CD4-positive, alpha-beta T cell (primary cell): Measurements from ENCODE around the gene RNF220. TPM values are rescaled to one million over a fixed set of nuclear protein-coding genes. Genes with fewer than 3 reads are reported as not detected.

Experiments used
- ATAC-seq: fragments of 200-7000 bp; cut with Tn5 transposase; one replicate; pipeline ENCODE4 v1.10.0; 2022; ENCODE audit warnings: mild to moderate bottlenecking; ENCODE audit not compliant: poor library complexity
- CTCF ChIA-PET: fragments of 350-600 bp; sonication (Branson Sonifier 250); formaldehyde crosslinking; loops from one replicate; lab custom pipeline; 2021; ENCODE audit warnings: antibody characterized with exemption, inconsistent platforms; lab: Charles Lee
- POLR2A ChIA-PET: fragments of 350-600 bp; sonication (Branson Sonifier 250); formaldehyde crosslinking; loops from one replicate; lab custom pipeline; 2021; ENCODE audit warnings: antibody characterized with exemption, inconsistent platforms; lab: Charles Lee
- DNase-seq, 14 experiments: peaks; one replicate each; pipeline ENCODE4 v3.0.0-alpha.2; 2013 to 2020; ENCODE audit warnings: mixed read lengths in 2 of 14
- H3K27ac ChIP-seq, 2 donors: one replicate each; pipeline versions ENCODE4 v1.5.1 to v1.7.0; 2013; ENCODE audit warnings: low read length in 2 of 2, low read depth in 1 of 2, mild to moderate bottlenecking in 1 of 2
- H3K27me3 ChIP-seq, 2 experiments: 1 replicate in 1 of 2; 2 replicates in 1 of 2; pipeline versions ENCODE4 v1.6.1 to v1.7.0; 2013; ENCODE audit warnings: low read length in 2 of 2, control low read depth in 1 of 2, mild to moderate bottlenecking in 1 of 2, moderate library complexity in 1 of 2; ENCODE audit not compliant: insufficient read depth in 2 of 2, control insufficient read depth in 1 of 2
- H3K36me3 ChIP-seq: one replicate; pipeline ENCODE4 v1.6.1; 2013; ENCODE audit warnings: low read length, control low read depth; ENCODE audit not compliant: insufficient read depth
- H3K4me1 ChIP-seq: one replicate; pipeline ENCODE4 v1.6.1; 2013; ENCODE audit warnings: low read length, control low read depth; ENCODE audit not compliant: insufficient read depth
- H3K4me3 ChIP-seq: one replicate; pipeline ENCODE4 v1.5.1; 2013; ENCODE audit warnings: mild to moderate bottlenecking, low read length, moderate library complexity
- H3K9me3 ChIP-seq, 2 experiments: 1 replicate in 1 of 2; 2 replicates in 1 of 2; pipeline versions ENCODE4 v1.6.1 to v1.7.0; 2013; ENCODE audit warnings: low read length in 2 of 2, mild to moderate bottlenecking in 2 of 2, control low read depth in 1 of 2, moderate library complexity in 1 of 2; ENCODE audit not compliant: control insufficient read depth in 1 of 2, insufficient read depth in 1 of 2
- H3K27ac Mint-ChIP-seq: one replicate; pipeline ENCODE4 v1.8.0; 2020; ENCODE audit warnings: mixed read lengths
- H3K27me3 Mint-ChIP-seq: one replicate; pipeline ENCODE4 v1.8.0; 2021; ENCODE audit warnings: mixed read lengths
- H3K36me3 Mint-ChIP-seq: one replicate; pipeline ENCODE4 v1.8.0; 2021; ENCODE audit warnings: low read depth, mixed read lengths
- H3K4me1 Mint-ChIP-seq: one replicate; pipeline ENCODE4 v1.8.0; 2021; ENCODE audit warnings: low read depth, mixed read lengths
- H3K4me3 Mint-ChIP-seq: one replicate; pipeline ENCODE4 v1.8.0; 2020; ENCODE audit warnings: mild to moderate bottlenecking, mixed read lengths
- H3K9me3 Mint-ChIP-seq: one replicate; pipeline ENCODE4 v1.8.0; 2020; ENCODE audit warnings: mixed read lengths
- CTCF ChIP-seq: fragments of 200-600 bp; IDR thresholded peaks from one replicate; pipeline ENCODE4 v1.8.0; 2022; ENCODE audit warnings: antibody characterized with exemption, mild to moderate bottlenecking
- intact Hi-C, 2 experiments: fragments of 100-400 bp; cut with DNase I in 1 of 2; cut with micrococcal nuclease in 1 of 2; formaldehyde crosslinking; loops; one replicate each; pipeline versions ENCODE4 v1.15.1 to v1.9.0; 2023 to 2025; cut with DNase I, micrococcal nuclease
- total RNA-seq, 174 experiments: library from RNA in 2 of 174; stranded (reverse) in 2 of 174; gene quantifications; one replicate each; pipeline ENCODE4 v1.2.3 and lab custom pipeline; 2021 to 2026

RNF220 gene
- total RNA-seq, 2 experiments from 2014 or later: 76.0 to 77.9 TPM

- H3K4me3 ChIP-seq: no peak overlapping the region
- Mint-ChIP-seq H3K4me3 (no peak overlapping the region), H3K36me3 (no peaks in the 10 kb centered on the region), H3K27ac (no peak overlapping the region), H3K9me3 (no peaks in the 10 kb centered on the region), H3K4me1 (no peaks in the 10 kb centered on the region), H3K27me3 (no peaks in the 10 kb centered on the region)
- DNase-seq: no peak
- H3K9me3 ChIP-seq: no peaks in the 10 kb centered on the region
- H3K36me3 ChIP-seq: no peaks in the 10 kb centered on the region
- H3K4me1 ChIP-seq: no peaks in the 10 kb centered on the region
- H3K27me3 ChIP-seq: peaks cover 0 to 3% of the 10 kb centered on the region in 2 experiments
- ATAC-seq: no peak
- TF ChIP-seq CTCF: no peak
- ChIA-PET POLR2A (no interaction called here), CTCF (no interaction called here)
- H3K27ac ChIP-seq: no peak overlapping the region
- intact Hi-C loops: no loop called here
Observed at GRCh38 chr1:44603718-44604117, 198.7 kb downstream of the RNF220 start.

- intact Hi-C loops: no loop called here
- H3K9me3 ChIP-seq: no peaks in the 10 kb centered on the region
- no peaks in the 10 kb centered on the region for H3K4me1 ChIP-seq
- H3K27me3 Mint-ChIP-seq: no peaks in the 10 kb centered on the region
- POLR2A ChIA-PET: no interaction called here
- no peak overlapping the region for H3K4me3 Mint-ChIP-seq
- CTCF ChIA-PET: no interaction called here
- ATAC-seq (no peak), DNase-seq (no peak)
- no peak overlapping the region for H3K4me3 ChIP-seq
- no peaks in the 10 kb centered on the region for H3K9me3 Mint-ChIP-seq
- H3K36me3 ChIP-seq: no peaks in the 10 kb centered on the region
- no peaks in the 10 kb centered on the region for H3K4me1 Mint-ChIP-seq
- no peak overlapping the region for H3K27ac ChIP-seq
- no peaks in the 10 kb centered on the region for H3K36me3 Mint-ChIP-seq
- no peak overlapping the region for H3K27ac Mint-ChIP-seq
- TF ChIP-seq CTCF: no peak
- H3K27me3 ChIP-seq: peaks cover 0 to 3% of the 10 kb centered on the region in 2 experiments
Observed at GRCh38 chr1:44604157-44604955, 199.3 kb downstream of the RNF220 start.

- H3K27ac Mint-ChIP-seq: no peak overlapping the region
- H3K27me3 ChIP-seq: no peaks in the 10 kb centered on the region
- TF ChIP-seq CTCF: no peak
- intact Hi-C loops: no loop called here
- no peaks in the 10 kb centered on the region for H3K4me1 ChIP-seq
- no peak for DNase-seq
- H3K4me3 ChIP-seq: no peak overlapping the region
- H3K36me3 ChIP-seq: no peaks in the 10 kb centered on the region
- H3K27me3 Mint-ChIP-seq: no peaks in the 10 kb centered on the region
- no peak overlapping the region for H3K27ac ChIP-seq
- CTCF ChIA-PET: no interaction called here
- no peak for ATAC-seq
- POLR2A ChIA-PET: no interaction called here
- H3K36me3 Mint-ChIP-seq: no peaks in the 10 kb centered on the region
- H3K9me3 Mint-ChIP-seq: no peaks in the 10 kb centered on the region
- H3K4me3 Mint-ChIP-seq: no peak overlapping the region
- no peaks in the 10 kb centered on the region for H3K4me1 Mint-ChIP-seq
- H3K9me3 ChIP-seq: no peaks in the 10 kb centered on the region
Observed at GRCh38 chr1:44605914-44606615, 201.0 kb downstream of the RNF220 start.
